ENCODE data around the gene FCHSD1.
A peak's percentile ranks its signal among the peaks of the same experiment; 100 is the strongest.

The FCHSD1 gene

DNA sequence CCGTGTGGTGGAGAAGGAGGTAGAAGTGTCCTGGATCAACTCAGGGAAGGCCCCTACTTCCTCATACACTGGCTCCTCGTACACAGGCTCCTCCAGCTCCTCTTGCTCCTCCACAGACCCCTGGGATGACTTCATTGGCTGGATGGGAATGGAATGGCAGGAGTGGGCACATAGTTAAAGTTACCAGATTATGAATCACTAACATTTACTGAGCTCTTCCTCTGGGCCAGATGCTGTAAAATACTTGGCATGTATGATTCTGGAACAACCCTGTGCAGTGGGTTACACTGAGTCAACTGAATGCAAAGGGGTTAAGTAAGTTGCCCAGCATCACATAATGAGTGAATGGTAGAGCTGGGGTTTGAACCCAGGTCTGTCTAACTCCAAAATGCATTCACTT lies 3.1 kb upstream of the FCHSD1 start:
- peak; percentile 48 for DNase-seq (ENCODE audit: low read depth)
- H3K4me3 ChIP-seq (ENCODE audit: low read depth, low read length) = no peak overlapping the region
- TF ChIP-seq, protein P1, sequence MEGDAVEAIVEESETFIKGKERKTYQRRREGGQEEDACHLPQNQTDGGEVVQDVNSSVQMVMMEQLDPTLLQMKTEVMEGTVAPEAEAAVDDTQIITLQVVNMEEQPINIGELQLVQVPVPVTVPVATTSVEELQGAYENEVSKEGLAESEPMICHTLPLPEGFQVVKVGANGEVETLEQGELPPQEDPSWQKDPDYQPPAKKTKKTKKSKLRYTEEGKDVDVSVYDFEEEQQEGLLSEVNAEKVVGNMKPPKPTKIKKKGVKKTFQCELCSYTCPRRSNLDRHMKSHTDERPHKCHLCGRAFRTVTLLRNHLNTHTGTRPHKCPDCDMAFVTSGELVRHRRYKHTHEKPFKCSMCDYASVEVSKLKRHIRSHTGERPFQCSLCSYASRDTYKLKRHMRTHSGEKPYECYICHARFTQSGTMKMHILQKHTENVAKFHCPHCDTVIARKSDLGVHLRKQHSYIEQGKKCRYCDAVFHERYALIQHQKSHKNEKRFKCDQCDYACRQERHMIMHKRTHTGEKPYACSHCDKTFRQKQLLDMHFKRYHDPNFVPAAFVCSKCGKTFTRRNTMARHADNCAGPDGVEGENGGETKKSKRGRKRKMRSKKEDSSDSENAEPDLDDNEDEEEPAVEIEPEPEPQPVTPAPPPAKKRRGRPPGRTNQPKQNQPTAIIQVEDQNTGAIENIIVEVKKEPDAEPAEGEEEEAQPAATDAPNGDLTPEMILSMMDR (conservative IDR thresholded peaks at IDR 0.05; ENCODE audit: low read depth, low read length) = no peak

DNA sequence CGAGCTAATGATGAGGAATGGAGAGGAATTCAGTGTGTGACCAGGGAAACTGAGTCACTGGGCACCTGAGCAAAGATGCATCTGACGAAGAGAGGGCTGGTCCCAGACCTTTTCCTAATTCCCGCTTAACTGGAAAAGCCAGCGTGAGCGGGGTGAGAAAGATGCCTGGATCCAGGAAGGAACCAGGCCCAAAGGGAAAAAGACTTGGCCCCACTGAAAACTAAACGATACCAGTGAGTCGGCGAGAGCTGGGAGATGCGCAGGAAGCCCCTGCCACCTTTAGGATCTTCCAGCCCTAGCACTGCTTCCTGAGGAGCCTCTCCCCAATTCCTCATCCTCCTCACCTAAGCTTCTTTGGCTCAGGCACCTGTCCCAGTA lies 499 bp upstream of the FCHSD1 start:
- H3K4me3 ChIP-seq (ENCODE audit: low read depth, low read length) = peak overlapping the region; percentile 83
- TF ChIP-seq, protein P1 (conservative IDR thresholded peaks at IDR 0.05; ENCODE audit: low read depth, low read length) = no peak
- no peak for DNase-seq (ENCODE audit: low read depth)

DNA sequence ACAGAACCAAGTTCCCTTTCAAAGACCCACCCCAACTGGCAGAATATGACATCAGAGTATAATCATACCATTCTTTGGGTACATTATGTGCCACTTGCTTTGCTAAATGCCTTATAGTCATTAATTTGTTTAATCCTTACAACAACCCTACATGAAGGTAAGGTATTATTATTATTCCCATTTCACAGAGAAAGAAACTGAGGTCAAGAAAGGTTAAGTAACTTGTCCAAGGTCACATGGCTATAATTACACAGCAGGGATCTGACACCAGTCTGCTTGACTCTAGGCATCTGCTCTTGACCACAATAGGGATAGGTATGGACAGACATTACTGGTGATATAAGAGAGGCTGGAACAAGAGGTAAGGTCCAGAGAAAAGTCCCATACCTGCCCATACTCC lies 1.2 kb downstream of the FCHSD1 start:
- TF ChIP-seq, protein P1 (conservative IDR thresholded peaks at IDR 0.05; ENCODE audit: low read depth, low read length) = no peak
- no peak overlapping the region for H3K4me3 ChIP-seq (ENCODE audit: low read depth, low read length)
- no peak for DNase-seq (ENCODE audit: low read depth)

DNA sequence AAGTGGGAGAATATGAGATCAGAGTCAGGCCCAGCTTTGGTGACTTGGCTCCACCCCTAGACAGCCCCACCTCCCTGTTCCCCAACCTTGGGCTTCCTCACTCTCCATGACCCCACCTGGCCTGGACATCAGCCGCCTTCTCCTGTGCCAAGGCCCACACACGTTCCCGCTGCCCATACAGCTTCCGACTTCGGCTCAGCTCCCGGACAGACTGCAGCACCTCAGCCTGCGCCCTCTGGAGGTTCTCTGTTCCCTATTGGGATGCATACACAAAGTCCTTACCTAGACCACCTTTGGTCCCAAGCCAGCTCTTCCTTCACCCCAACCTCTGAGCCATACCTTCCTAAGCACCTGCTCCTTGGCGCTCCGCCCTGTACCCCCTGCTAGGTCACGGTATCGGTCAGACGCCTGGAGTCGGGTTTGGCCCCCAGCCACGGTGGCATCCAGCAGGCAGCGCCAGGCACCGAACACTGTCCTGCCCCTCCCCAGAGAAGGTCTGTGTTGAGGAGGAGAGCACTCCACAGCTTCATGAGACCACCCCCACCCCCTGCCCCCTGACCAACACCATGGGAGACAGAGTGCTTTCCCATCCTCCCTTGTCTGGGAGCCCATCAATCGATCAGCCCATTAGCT lies 2.0 kb downstream of the FCHSD1 start:
- TF ChIP-seq, protein P1 (conservative IDR thresholded peaks at IDR 0.05; ENCODE audit: low read depth, low read length) = no peak
- DNase-seq (ENCODE audit: low read depth) = no peak

DNA sequence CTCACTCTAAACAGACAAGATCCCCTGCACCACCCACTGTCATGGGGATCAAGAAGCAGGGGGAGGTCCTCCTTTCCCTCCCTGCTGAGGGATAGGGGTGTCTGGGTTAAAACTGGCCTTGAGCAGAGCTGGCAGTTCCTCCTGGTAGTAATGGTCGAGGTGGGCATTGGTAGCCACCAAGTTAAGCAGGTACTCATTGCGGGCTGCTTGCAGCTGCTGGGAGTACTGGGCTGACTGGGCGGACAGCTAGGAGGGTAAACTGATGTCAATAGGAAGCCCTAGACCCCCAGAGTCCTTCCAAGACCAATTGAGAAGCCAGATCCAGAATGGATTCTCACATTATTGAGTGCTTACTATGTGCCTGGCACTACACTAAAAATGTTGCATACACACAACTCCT lies 3.4 kb downstream of the FCHSD1 start:
- H3K4me3 ChIP-seq (ENCODE audit: low read depth, low read length) = no peak overlapping the region
- DNase-seq (ENCODE audit: low read depth) = no peak
- TF ChIP-seq, protein P1 (conservative IDR thresholded peaks at IDR 0.05; ENCODE audit: low read depth, low read length) = no peak

More for the DNA sequence above, 2.0 kb downstream of the FCHSD1 start:
- no peak overlapping the region for H3K4me3 ChIP-seq (ENCODE audit: low read depth, low read length)

DNA sequence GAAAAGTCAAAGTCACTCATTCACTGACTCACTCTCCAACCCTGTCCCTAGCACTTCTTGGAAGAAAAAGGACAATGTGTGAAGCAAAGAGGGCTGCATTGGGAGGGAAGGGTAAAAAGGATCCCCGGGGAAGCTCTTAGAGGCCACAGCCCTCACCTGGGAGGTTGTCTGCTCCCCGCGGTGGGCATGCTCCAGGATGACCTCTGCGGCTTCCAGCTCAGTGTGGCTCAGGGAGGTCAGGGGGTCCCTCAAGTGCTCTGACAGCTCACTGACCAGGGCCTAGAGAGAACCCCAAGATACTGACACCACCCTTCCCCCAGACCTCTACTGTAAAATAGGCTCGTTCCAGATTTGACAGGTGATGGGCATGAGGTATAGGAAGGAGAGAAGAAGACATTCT lies 4.0 kb downstream of the FCHSD1 start:
- TF ChIP-seq, protein P1 (conservative IDR thresholded peaks at IDR 0.05; ENCODE audit: low read depth, low read length) = no peak
- no peak for DNase-seq (ENCODE audit: low read depth)

DNA sequence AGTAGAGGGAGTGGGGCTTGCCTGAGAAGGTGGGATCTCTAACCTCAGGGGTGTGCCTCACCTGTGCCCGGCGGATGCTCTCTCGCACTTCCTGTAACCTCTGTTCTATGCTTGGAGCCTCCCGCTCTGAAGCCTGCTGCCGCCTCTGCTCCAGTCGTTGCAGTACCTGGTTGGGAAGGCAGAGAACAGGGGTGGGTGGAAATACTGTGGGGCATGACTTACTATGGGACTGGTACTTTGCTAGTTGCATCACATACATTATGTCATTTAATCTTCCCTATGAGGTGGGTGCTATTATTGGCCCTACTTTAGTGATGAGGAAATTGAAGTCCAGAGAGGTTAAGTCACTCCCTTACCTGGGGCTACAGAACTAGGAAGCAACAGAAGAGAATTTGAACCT lies 5.2 kb downstream of the FCHSD1 start:
- DNase-seq (ENCODE audit: low read depth) = no peak
- TF ChIP-seq, protein P1 (conservative IDR thresholded peaks at IDR 0.05; ENCODE audit: low read depth, low read length) = no peak
- no peak overlapping the region for H3K4me3 ChIP-seq (ENCODE audit: low read depth, low read length)

More for the DNA sequence above, 4.0 kb downstream of the FCHSD1 start:
- no peak overlapping the region for H3K4me3 ChIP-seq (ENCODE audit: low read depth, low read length)

All from choroid plexus epithelial cell (primary cell).